ENCODE measurements around the gene PPP2R5A. TPM values are rescaled to one million over a fixed set of nuclear protein-coding genes. Genes with fewer than 3 reads are reported as not detected.

The PPP2R5A gene
- total and polyA plus RNA-seq, 2 of the 13 experiments (the other 11 are each of a cell fraction or from before 2014, with no cell fraction given): 22.0 to 31.4 TPM

GRCh38 chr1:212260557-212261355 lies 24.5 kb upstream of the PPP2R5A start (continued):
- TF ChIP-seq ZBTB21 (CRISPR knock-in tag; IDR thresholded peaks at IDR 0.05) (peak; percentile 75), HNF4A (CRISPR knock-in tag; IDR thresholded peaks at IDR 0.05) (peak; percentile 38), TEAD3 (CRISPR knock-in tag; optimal IDR thresholded peaks at IDR 0.05; ENCODE audit: borderline replicate concordance) (peak; percentile 8), TFDP1 (CRISPR knock-in tag; IDR thresholded peaks at IDR 0.05; ENCODE audit: borderline replicate concordance) (no peak), SALL2 (CRISPR knock-in tag; IDR thresholded peaks at IDR 0.05) (no peak), ZNF792 (CRISPR knock-in tag; IDR thresholded peaks at IDR 0.05) (0 out of 2 replicates have a peak, but pooled peaks have one; percentile 39), E2F2 (CRISPR knock-in tag; IDR thresholded peaks at IDR 0.05; ENCODE audit: borderline replicate concordance) (no peak), KMT2A (CRISPR knock-in tag; IDR thresholded peaks at IDR 0.05) (no peak), ERF (CRISPR knock-in tag; IDR thresholded peaks at IDR 0.05) (0 out of 2 replicates have a peak, but pooled peaks have one; percentile 32), RBAK (CRISPR knock-in tag; IDR thresholded peaks at IDR 0.05) (no peak), FOSL1 (CRISPR knock-in tag; IDR thresholded peaks at IDR 0.05; ENCODE audit: borderline replicate concordance) (peak; percentile 37; the same call in 1 of the 2 replicates), SOX13 (IDR thresholded peaks at IDR 0.05) (no peak), SOX13 (CRISPR knock-in tag; conservative IDR thresholded peaks at IDR 0.05 in 1 of 2, IDR thresholded peaks at IDR 0.05 in 1 of 2) (peak in 1 of 2 experiments; percentile 8; a peak in 1 of 4 replicates), RXRB (CRISPR knock-in tag; IDR thresholded peaks at IDR 0.05; ENCODE audit: borderline replicate concordance) (0 out of 2 replicates have a peak, but pooled peaks have one; percentile 26), JUND (CRISPR knock-in tag; IDR thresholded peaks at IDR 0.05) (peak; percentile 61; the same call in 1 of the 2 replicates), CREB1 (IDR thresholded peaks at IDR 0.05) (peak; percentile 54), CREB1 (CRISPR knock-in tag; IDR thresholded peaks at IDR 0.05) (no peak), FOXP1 (IDR thresholded peaks at IDR 0.05) (no peak), FOXP1 (CRISPR knock-in tag; IDR thresholded peaks at IDR 0.05) (0 out of 2 replicates have a peak, but pooled peaks have one; percentile 25), ARID5B (CRISPR knock-in tag; IDR thresholded peaks at IDR 0.05) (peak; percentile 63), ASH2L (IDR thresholded peaks at IDR 0.05; ENCODE audit: insufficient read length, low read depth, low read length) (peak; percentile 35)

Measured in HepG2 (cell line).